HL-60 (cell line): ENCODE measurements around the gene KIF3C.

Experiments
- DNase-seq, 2 experiments: peaks; one replicate each; pipeline ENCODE4 v3.0.0-alpha.2; 2010 to 2020; ENCODE audit warnings: low read depth in 1 of 2, low spot score in 1 of 2
- H3K27ac ChIP-seq: fragments of 250-450 bp; sonication (Bioruptor Pico); replicated peaks from 2 replicates; pipeline ENCODE4 v1.5.1; 2020; ENCODE audit warnings: mild to moderate bottlenecking, moderate library complexity
- H3K27me3 ChIP-seq: fragments of 250-450 bp; sonication (Bioruptor Pico); 2 replicates; pipeline ENCODE4 v1.5.1; 2021; ENCODE audit warnings: mild to moderate bottlenecking, moderate library complexity; ENCODE audit not compliant: insufficient read depth, poor library complexity, severe bottlenecking
- H3K4me3 ChIP-seq: replicated peaks from 2 replicates; pipeline ENCODE4 v1.5.1; 2011; ENCODE audit warnings: mild to moderate bottlenecking, control low read depth, low read length; ENCODE audit not compliant: insufficient read depth
- CTCF ChIP-seq: IDR thresholded peaks from one replicate; pipeline ENCODE4 v1.5.1; 2011; ENCODE audit warnings: low read length, control low read depth, inconsistent platforms; ENCODE audit not compliant: insufficient read depth
- GABPA ChIP-seq: IDR thresholded peaks from 2 replicates; pipeline ENCODE4 v1.6.1; 2012; ENCODE audit warnings: low read depth
- POLR2AphosphoS5 ChIP-seq: IDR thresholded peaks from 2 replicates; pipeline ENCODE4 v1.6.1; 2012; ENCODE audit warnings: low read depth
- REST ChIP-seq: IDR thresholded peaks from 2 replicates; pipeline ENCODE4 v1.6.1; 2012; ENCODE audit warnings: low read depth; ENCODE audit not compliant: insufficient replicate concordance
- SPI1 ChIP-seq: IDR thresholded peaks from 2 replicates; pipeline ENCODE4 v1.6.1; 2012; ENCODE audit warnings: low read depth, mild to moderate bottlenecking, borderline replicate concordance

The KIF3C gene

DNA sequence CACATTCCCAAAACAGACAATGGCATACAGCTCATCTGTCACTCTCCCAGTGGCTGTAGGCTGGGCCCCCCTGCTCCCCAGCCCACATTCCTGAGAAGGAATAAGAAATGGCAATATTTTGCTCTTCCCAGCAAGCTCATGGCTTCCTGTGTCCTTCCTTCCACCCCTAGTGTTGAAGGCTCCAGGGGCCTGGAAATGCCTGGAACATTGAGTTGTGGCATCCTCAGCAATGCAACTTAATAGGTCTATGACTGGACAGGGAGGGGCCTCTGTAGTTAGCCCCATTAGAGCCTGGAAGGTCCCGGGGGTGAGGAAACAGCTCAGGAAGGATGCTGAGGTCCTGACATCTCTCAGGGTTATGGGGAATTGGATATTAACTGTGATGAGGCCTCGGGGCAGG lies 3.3 kb downstream of the KIF3C start:
- Histone ChIP-seq H3K27ac (no peak overlapping the region), H3K27me3 (no peaks in the 10 kb centered on the region), H3K4me3 (no peak overlapping the region)
- DNase-seq, result no peak
- TF ChIP-seq REST, result no peak
- TF ChIP-seq GABPA, result no peak
- no peak for TF ChIP-seq SPI1

- H3K27me3 ChIP-seq, result no peaks in the 10 kb centered on the region
- H3K4me3 ChIP-seq, result no peak overlapping the region
- DNase-seq, result no peak
- TF ChIP-seq CTCF (no peak), POLR2AphosphoS5 (no peak), GABPA (no peak), REST (no peak)
- H3K27ac ChIP-seq, result no peak overlapping the region
These were observed 4.5 kb downstream of the KIF3C start for GRCh38 chr2:25977768-25978167.

- TF ChIP-seq REST (no peak), SPI1 (no peak), POLR2AphosphoS5 (no peak), CTCF (no peak), GABPA (no peak)
- Histone ChIP-seq H3K27ac (no peak overlapping the region), H3K4me3 (no peak overlapping the region), H3K27me3 (no peaks in the 10 kb centered on the region)
- DNase-seq, result no peak
These were observed 5.1 kb downstream of the KIF3C start for GRCh38 chr2:25976983-25977741.
